SK-N-SH treated with all-trans-retinoic acid at 6 μM for 48 hours (cell line): ENCODE data around the gene C18orf32.

ENCODE experiments used
- CSDC2 ChIP-seq: fragments of 250-450 bp; sonication (Bioruptor Pico); IDR thresholded peaks from 2 replicates; pipeline ENCODE4 v1.5.0; 2020; ENCODE audit warnings: mild to moderate bottlenecking, moderate library complexity
- ESRRG ChIP-seq: fragments of 250-450 bp; sonication (Bioruptor Pico); IDR thresholded peaks from 2 replicates; pipeline ENCODE4 v1.6.1; 2021; ENCODE audit warnings: mild to moderate bottlenecking
- PPARA ChIP-seq: fragments of 250-450 bp; sonication (Bioruptor Pico); IDR thresholded peaks from 2 replicates; pipeline ENCODE4 v1.5.0; 2020; ENCODE audit warnings: mild to moderate bottlenecking, borderline replicate concordance
- SNAI2 ChIP-seq: fragments of 250-450 bp; sonication (Bioruptor Pico); IDR thresholded peaks from 2 replicates; pipeline ENCODE4 v1.5.0; 2020; ENCODE audit warnings: mild to moderate bottlenecking, moderate library complexity
- ZFP3 ChIP-seq: fragments of 250-450 bp; sonication (Bioruptor Pico); IDR thresholded peaks from 2 replicates; pipeline ENCODE4 v1.5.0; 2020; ENCODE audit warnings: mild to moderate bottlenecking, moderate library complexity
- ZFP30 ChIP-seq: fragments of 450-650 bp; formaldehyde crosslinking; IDR thresholded peaks from 2 replicates; pipeline ENCODE4 v1.5.0; 2022; ENCODE audit warnings: mild to moderate bottlenecking, moderate library complexity
- ZNF8 ChIP-seq: fragments of 450-650 bp; formaldehyde crosslinking; IDR thresholded peaks from 2 replicates; pipeline ENCODE4 v1.5.0; 2020; ENCODE audit warnings: mild to moderate bottlenecking, moderate library complexity
- TF ChIP-seq, protein P1 (sequence below): fragments of 250-450 bp; sonication (Bioruptor Pico); IDR thresholded peaks from 2 replicates; pipeline ENCODE4 v1.5.1; 2021; ENCODE audit warnings: mild to moderate bottlenecking, moderate library complexity
- TF ChIP-seq, protein P2 (sequence below): fragments of 250-450 bp; sonication (Bioruptor Pico); IDR thresholded peaks from 2 replicates; pipeline ENCODE4 v1.8.0; 2021; ENCODE audit warnings: low read depth, mild to moderate bottlenecking, moderate library complexity, borderline replicate concordance
- TF ChIP-seq, protein P3 (sequence below): fragments of 250-450 bp; sonication (Bioruptor Pico); IDR thresholded peaks from 2 replicates; pipeline ENCODE4 v1.8.0; 2020; ENCODE audit warnings: mild to moderate bottlenecking, moderate library complexity, borderline replicate concordance

GRCh38 chr18:49529596-49529995, 42.6 kb upstream of the C18orf32 start:
- TF ChIP-seq ESRRG (CRISPR knock-in tag) (no peak), SNAI2 (CRISPR knock-in tag) (no peak), ZFP3 (CRISPR knock-in tag) (no peak), PPARA (CRISPR knock-in tag) (no peak), ZFP30 (CRISPR knock-in tag) (no peak), ZNF8 (CRISPR knock-in tag) (no peak), CSDC2 (no peak)
- TF ChIP-seq, protein P1, sequence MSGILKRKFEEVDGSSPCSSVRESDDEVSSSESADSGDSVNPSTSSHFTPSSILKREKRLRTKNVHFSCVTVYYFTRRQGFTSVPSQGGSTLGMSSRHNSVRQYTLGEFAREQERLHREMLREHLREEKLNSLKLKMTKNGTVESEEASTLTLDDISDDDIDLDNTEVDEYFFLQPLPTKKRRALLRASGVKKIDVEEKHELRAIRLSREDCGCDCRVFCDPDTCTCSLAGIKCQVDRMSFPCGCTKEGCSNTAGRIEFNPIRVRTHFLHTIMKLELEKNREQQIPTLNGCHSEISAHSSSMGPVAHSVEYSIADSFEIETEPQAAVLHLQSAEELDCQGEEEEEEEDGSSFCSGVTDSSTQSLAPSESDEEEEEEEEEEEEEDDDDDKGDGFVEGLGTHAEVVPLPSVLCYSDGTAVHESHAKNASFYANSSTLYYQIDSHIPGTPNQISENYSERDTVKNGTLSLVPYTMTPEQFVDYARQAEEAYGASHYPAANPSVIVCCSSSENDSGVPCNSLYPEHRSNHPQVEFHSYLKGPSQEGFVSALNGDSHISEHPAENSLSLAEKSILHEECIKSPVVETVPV (CRISPR knock-in tag): no peak
- TF ChIP-seq, protein P2, sequence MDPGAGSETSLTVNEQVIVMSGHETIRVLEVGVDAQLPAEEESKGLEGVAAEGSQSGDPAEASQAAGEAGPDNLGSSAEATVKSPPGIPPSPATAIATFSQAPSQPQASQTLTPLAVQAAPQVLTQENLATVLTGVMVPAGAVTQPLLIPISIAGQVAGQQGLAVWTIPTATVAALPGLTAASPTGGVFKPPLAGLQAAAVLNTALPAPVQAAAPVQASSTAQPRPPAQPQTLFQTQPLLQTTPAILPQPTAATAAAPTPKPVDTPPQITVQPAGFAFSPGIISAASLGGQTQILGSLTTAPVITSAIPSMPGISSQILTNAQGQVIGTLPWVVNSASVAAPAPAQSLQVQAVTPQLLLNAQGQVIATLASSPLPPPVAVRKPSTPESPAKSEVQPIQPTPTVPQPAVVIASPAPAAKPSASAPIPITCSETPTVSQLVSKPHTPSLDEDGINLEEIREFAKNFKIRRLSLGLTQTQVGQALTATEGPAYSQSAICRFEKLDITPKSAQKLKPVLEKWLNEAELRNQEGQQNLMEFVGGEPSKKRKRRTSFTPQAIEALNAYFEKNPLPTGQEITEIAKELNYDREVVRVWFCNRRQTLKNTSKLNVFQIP (CRISPR knock-in tag): no peak
- TF ChIP-seq, protein P3, sequence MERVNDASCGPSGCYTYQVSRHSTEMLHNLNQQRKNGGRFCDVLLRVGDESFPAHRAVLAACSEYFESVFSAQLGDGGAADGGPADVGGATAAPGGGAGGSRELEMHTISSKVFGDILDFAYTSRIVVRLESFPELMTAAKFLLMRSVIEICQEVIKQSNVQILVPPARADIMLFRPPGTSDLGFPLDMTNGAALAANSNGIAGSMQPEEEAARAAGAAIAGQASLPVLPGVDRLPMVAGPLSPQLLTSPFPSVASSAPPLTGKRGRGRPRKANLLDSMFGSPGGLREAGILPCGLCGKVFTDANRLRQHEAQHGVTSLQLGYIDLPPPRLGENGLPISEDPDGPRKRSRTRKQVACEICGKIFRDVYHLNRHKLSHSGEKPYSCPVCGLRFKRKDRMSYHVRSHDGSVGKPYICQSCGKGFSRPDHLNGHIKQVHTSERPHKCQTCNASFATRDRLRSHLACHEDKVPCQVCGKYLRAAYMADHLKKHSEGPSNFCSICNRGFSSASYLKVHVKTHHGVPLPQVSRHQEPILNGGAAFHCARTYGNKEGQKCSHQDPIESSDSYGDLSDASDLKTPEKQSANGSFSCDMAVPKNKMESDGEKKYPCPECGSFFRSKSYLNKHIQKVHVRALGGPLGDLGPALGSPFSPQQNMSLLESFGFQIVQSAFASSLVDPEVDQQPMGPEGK: no peak
